GM18508 (cell line): ENCODE measurements around the gene KRT31.
"Not testable (repeated sequence)": the region's sequence is repeated elsewhere in the genome, so short reads cannot be mapped to it uniquely, and the experiment has no call there.

Source experiments
- ATAC-seq: cut with Tn5 transposase; IDR thresholded peaks from one replicate; pipeline ENCODE4 v1.9.1; 2021; ENCODE audit warnings: moderate number of reproducible peaks; ENCODE audit not compliant: insufficient read depth, unreplicated experiment

KRT31 gene

GRCh38 chr17:41392278-41392677 is 5.1 kb downstream of the KRT31 start:
- no peak for ATAC-seq

GRCh38 chr17:41391535-41391934 is 5.9 kb downstream of the KRT31 start:
- no peak for ATAC-seq

GRCh38 chr17:41390411-41390938 is 6.9 kb downstream of the KRT31 start:
- ATAC-seq, result no peak

GRCh38 chr17:41387670-41388069 is 9.7 kb downstream of the KRT31 start:
- ATAC-seq, result no peak

GRCh38 chr17:41386227-41386626 is 11.2 kb downstream of the KRT31 start:
- ATAC-seq, result no peak

- ATAC-seq, result no peak
Observed at GRCh38 chr17:41383690-41384089, 13.7 kb downstream of the KRT31 start.

GRCh38 chr17:41382394-41382793 is 15.0 kb downstream of the KRT31 start:
- ATAC-seq, result no peak

- not testable (repeated sequence) for ATAC-seq
Observed at GRCh38 chr17:41381943-41382342, 15.5 kb downstream of the KRT31 start, which contains the start of gene KRT34. Gene KRT34, minus strand, starts transcription at chr17:41382306. Its CDS starts 60 bp downstream, at chr17:41382246.

- ATAC-seq, result not testable (repeated sequence)
Observed at GRCh38 chr17:41380091-41380490, 17.3 kb downstream of the KRT31 start.

- no peak for ATAC-seq
Observed at GRCh38 chr17:41377546-41377945, 19.9 kb downstream of the KRT31 start.

- no peak for ATAC-seq
Observed at GRCh38 chr17:41369713-41370112, 27.7 kb downstream of the KRT31 start, which contains the start of gene KRT33B. Gene KRT33B, minus strand, starts transcription at chr17:41369813. Its CDS starts 63 bp downstream, at chr17:41369750.

- ATAC-seq, result no peak
Observed at GRCh38 chr17:41369023-41369422, 28.4 kb downstream of the KRT31 start.

- no peak for ATAC-seq
Observed at GRCh38 chr17:41367426-41368075, 29.9 kb downstream of the KRT31 start.

GRCh38 chr17:41366070-41366469 is 31.3 kb downstream of the KRT31 start:
- ATAC-seq, result no peak

- ATAC-seq, result no peak
Observed at GRCh38 chr17:41363881-41364280, 33.5 kb downstream of the KRT31 start.

GRCh38 chr17:41360296-41360995 is 37.0 kb downstream of the KRT31 start:
- ATAC-seq, result no peak

- ATAC-seq, result no peak
Observed at GRCh38 chr17:41354536-41354935, 42.9 kb downstream of the KRT31 start.

- ATAC-seq, result no peak
Observed at GRCh38 chr17:41352597-41353366, 44.6 kb downstream of the KRT31 start.

GRCh38 chr17:41351177-41351576 is 46.2 kb downstream of the KRT31 start:
- no peak for ATAC-seq

GRCh38 chr17:41350381-41350878 is 47.0 kb downstream of the KRT31 start, which contains the start of gene KRT33A:
Gene KRT33A, minus strand, starts transcription at chr17:41350828. Its CDS starts 61 bp downstream, at chr17:41350767.
- not testable (repeated sequence) for ATAC-seq
